GM21447 (cell line): ENCODE measurements around the gene LATS1.
"Not testable (repeated sequence)": the region's sequence is repeated elsewhere in the genome, so short reads cannot be mapped to it uniquely, and the experiment has no call there.

ENCODE experiments used
- ATAC-seq: cut with Tn5 transposase; IDR thresholded peaks from one replicate; pipeline ENCODE4 v1.9.1; 2021; ENCODE audit not compliant: unreplicated experiment

LATS1 gene

GRCh38 chr6:149729824-149730223 is 11.9 kb upstream of the LATS1 start:
- no peak for ATAC-seq

DNA sequence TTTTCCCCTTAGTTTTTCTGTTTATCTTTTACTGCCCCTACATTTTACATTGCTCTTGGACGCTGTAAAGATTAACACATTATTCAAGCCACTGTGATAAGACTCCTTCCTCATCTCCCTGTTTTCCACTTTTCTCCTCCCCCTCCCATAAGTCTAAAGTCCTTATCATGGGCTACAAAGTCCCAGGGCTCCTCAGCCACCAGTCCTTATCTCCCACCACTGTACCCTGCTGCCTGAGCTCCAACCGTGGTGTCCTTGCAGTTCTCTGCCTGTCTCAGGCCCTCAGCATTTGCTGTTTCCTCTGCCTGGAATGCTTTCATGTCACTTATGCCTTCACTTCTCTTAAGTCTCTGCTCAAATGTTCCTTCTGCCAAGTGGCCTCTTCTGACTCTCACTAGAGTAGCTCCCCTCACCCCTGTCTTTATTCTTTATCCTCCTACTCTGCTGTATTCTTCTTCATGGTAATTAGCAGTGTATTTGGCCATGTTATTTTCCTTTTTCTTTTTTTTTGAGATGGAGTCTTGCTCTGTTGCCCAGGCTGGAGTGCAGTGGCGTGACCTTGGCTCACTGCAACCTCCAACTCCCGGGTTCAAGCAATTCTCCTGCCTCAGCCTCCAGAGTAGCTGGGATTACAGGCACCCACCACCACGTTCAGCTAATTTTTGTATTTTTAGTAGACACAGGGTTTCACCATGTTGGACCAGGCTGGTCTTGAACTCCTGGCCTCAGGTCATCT is 10.8 kb upstream of the LATS1 start:
- ATAC-seq, result no peak

DNA sequence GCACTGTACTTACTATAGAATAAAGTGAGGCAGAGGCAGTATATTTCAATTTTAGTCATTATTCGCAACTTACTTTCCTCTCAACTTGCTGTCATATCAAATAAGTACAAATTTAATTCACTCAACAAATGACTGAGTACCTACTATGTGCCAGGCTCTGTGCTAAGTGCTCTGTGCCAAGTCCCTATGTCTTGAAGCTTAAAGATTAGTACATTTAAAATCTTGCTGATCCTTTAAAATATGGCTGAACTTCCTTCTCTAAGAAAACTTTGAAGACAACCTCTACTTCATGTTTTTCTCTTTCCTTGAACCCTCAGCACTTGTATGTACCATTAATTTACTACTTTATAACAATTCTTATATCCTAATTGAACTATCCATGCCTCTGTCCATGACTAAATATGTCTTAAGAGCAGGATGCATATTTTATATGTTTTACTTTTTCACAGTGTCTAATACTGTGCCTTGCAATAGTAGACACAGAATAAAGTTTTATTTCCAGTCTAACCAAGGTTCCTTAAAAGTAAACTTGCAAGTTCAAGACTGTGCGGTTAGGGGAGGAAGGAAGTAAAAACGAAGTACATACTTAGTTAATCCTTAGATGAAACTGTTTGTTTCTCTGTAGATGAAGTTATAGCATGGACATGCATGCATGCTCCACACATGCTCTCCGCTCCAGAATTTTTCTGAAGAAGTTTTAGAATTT is 10.0 kb upstream of the LATS1 start:
- ATAC-seq, result no peak

DNA sequence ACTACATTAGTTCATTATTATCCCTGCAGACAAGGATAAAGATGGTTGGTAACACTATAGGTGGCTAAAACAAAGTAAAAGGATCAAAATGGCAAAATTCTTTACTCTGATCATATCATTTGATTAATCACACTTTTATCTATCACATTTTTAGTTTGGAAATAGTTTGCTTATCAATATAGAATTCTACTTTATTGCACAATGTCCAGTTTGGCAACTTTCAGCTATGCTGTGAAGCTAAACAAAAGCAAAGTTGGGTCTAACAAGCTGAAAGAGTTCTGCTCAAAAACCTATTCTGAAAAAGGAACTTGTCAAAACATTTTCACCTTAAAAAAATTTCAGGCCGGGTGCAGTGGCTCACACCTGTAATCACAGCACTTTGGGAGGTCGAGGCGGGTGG is 7.9 kb upstream of the LATS1 start:
- ATAC-seq, result no peak

DNA sequence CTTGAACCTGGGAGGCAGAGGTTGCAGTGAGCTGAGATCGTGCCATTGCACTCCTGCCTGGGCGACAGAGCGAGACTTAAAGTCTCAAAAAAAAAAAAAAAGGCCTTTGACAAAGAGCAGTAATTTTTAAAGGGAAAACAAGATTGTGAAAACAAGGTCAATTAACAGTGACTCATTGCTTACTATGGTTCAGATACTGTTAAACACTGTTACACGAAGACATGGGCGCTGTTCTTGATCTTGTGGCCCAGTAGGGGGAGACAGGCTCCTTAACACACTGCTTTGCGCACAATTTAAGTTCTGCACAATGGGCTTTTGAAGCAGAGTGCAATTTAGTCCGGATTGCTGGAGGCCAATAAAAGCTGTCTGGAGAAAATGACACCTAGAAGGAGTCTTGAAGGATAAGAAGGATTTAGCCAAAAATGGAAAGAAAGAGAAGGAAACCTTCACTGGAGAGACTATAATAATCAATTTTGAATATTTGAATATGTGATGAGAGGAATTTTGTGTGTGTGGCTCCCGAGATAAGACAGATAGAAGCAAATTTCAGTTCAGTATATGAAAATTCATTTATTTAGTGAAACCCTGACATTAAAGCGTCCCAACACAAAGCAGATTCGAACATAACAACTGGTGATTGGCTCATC is 6.0 kb upstream of the LATS1 start:
- no peak for ATAC-seq

GRCh38 chr6:149723262-149723661 is 5.4 kb upstream of the LATS1 start:
- no peak for ATAC-seq

GRCh38 chr6:149719531-149719930 is 1.6 kb upstream of the LATS1 start:
- no peak for ATAC-seq

GRCh38 chr6:149717255-149717587 is 680 bp downstream of the LATS1 start:
- ATAC-seq, result no peak

GRCh38 chr6:149716181-149716963 is 1.5 kb downstream of the LATS1 start:
- ATAC-seq, result no peak

DNA sequence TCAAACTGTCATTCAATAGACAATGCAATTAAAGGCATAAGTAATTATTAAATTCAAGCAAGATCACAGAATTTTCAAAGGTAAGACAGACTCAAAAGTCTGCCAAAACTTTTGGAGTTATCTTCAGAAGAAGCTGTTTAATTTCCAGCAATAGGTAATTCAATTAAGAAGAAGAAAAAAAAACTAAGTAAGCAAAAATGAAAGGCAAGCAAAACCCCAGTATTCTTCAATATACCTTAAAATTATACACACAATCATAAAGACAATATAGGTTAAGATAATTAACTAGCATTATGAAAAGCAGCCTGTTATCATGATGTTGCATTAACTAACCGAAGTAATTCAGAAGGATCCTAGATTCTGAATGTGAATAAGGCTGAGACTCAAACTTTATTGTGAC is 3.5 kb downstream of the LATS1 start:
- ATAC-seq, result no peak

GRCh38 chr6:149711711-149712110 is 6.2 kb downstream of the LATS1 start:
- ATAC-seq, result no peak

DNA sequence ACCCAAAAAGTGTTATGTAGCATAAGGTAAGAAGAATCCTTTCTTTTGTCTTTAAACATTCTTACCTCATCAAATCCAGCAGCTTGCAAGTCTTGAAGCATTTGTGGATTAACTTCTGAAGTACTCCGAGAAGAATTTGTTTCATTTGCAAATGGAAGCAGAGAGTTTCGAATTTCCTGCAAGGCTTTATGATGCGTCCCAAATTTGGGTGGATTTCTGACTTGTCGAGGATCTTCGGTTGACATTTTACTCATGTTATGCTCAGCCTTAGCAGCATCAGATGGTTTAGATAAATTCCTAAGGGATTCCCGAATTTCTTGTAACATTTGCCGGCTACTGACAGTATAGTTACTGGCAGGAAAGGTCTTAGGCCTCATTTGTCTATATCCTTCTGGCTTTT is 16.2 kb downstream of the LATS1 start:
- ATAC-seq, result no peak

DNA sequence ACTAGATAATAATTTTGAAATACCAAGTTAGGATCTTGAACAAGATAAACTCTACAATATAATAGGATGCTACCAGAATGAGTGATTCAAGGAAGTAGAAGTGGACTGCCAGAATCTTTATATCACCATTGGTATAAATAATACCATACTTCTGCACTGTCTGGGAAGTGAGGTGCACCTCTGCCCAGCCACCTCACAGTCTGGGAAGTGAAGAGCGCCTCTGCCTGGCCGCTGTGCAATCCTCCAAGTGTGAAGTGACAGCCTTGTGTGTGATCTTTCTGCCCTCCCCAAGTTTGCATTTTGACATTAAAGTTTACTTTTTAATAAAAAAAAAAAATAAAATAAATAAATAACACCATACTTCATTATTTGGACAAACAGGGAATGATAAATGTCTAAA is 18.8 kb downstream of the LATS1 start:
- ATAC-seq, result no peak

DNA sequence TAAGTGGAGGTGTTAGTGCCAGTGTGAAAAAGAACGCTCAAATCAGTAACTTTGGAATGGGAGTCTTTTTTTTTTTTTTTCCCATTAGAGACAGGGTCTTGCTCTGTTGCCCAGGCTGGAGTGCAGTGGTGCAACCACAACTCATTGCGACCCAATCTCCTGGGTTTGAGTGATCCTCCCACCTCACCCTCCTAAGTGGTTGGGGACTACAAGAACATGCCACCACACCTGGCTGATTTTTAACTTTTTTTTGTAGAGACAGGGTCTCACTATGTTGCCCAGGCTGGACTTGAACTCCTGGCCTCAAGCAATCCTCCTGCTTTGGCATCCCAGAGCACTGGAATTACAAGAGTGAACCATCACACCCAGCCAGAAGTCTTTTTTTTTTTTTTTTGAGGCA is 19.7 kb downstream of the LATS1 start:
- ATAC-seq, result no peak

DNA sequence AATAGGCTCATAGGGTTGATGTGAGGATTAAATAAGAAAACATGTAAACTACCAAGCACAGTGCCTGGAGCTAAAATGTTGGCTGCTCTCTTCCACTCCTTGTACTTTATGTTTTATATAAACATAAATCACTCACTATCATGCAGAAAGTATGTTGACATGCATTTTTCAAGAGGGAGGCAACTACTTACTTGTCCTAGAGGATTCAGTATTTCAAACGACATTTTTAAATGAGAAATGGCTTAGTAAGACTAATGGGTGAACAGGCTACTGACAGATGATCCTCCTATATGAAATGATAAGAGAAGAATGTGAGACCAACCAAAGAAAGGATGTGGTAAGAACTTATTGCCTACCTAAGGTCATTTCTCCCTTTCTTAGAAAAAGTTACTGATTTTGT is 21.0 kb downstream of the LATS1 start:
- ATAC-seq, result no peak

DNA sequence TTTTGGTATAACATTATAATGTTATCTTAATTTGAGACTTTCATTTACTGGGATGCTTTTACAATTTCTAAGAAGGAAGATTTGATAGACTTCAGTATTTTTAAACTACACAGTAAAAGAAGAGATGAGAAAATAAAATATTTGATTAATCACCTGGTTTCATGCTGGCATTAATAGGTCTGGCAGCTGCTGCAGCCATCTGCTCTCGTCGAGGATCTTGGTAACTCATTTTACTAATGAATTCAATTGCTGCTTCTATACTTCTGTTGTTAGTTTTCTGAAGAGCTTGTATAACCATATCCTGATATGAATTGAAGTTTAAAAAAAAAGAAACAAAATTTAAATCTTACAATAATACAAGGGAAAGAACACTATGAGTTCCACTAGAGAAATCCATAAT is 23.0 kb downstream of the LATS1 start:
- no peak for ATAC-seq

DNA sequence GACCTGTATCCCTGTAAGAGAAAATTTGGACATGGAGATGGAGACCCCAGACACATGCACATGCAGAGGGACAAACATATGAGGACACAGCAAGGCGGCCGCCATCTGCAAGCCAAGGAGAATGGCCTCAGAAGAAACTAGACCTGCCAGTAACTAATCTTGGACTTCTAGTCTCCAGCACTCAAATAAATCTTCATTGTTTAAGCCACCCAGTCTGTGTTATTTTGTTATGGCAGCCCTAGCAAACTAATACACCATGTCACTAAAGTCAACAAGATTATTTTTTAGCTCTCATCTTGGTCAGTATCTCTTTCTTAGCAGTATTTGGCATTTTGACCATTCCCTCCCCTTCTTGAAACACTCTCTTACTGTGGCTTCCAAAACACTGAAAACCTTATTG is 26.7 kb downstream of the LATS1 start:
- ATAC-seq, result no peak

- no peak for ATAC-seq
Measured at GRCh38 chr6:149686230-149686629, 31.7 kb downstream of the LATS1 start.

DNA sequence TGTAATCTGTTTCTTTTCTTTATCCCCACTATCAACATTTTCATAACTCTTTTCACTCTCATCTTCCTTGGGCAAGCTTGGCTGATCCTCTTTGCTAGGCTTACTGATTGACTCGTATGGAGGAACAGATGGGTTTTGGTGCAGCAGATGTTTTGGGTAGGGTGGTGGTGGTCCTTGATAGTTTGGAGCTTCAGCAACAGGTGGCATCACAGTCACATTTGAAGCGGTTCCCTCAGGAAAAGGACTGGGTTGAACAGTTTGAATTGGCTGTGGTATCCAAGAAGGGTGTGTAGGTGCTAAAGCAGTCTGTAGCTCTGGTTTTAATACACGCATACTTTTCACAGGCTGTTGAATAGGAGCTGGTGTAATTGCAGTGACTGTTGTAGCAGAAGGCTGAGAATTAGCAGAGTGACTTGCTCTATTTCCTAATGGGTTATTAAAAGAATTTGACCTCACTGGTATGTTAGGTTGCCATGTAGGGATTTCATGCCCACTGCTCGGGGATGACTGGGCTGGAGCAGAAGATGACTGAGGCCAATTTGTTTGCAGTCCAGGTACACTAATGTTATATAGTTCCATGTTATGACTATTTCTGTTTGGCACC is 34.5 kb downstream of the LATS1 start:
- ATAC-seq, result no peak

GRCh38 chr6:149681845-149682244 is 36.1 kb downstream of the LATS1 start:
- not testable (repeated sequence) for ATAC-seq

DNA sequence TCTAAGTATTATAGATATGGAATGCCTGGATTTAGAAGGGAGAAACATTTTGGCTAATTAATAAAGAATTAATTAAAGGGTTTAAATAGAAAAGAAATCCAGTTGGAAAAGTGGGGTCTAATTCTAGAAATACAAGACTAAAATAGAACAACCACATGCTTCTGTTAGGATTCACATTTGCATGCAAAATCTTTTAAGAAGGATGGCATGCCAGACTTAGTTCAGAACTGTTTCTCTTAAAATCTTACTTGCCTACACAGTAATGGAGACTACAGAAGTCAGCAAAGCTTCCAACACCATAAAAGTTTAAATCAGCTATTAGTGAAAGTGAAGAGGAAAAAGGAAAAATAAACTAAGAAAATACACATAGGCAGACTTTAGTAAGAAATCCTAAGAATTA is 36.7 kb downstream of the LATS1 start:
- ATAC-seq, result no peak
